Pancreas (tissue), 10 donors: ENCODE results near the gene DOCK8. TPM values are rescaled to one million over a fixed set of nuclear protein-coding genes. Genes with fewer than 3 reads are reported as not detected.

Source experiments
- ATAC-seq, 4 donors: fragments of 200-7000 bp; cut with Tn5 transposase; one replicate each; pipeline versions ENCODE4 v1.8.0 to v1.9.1; 2020; ENCODE audit warnings: mild to moderate bottlenecking in 4 of 4, moderate library complexity in 4 of 4
- DNase-seq, 6 donors: peaks; one replicate each; pipeline ENCODE4 v3.0.0-alpha.2; 2020
- FAIRE-seq: peaks from 2 replicates; lab custom pipeline; 2012; peaks lifted over from hg19 to GRCh38; lab: Jason Lieb, UNC
- H3K27ac ChIP-seq, 4 donors: fragments of 200-600 bp; sonication (generic); 1 replicate in 3 of 4; 2 replicates in 1 of 4; pipeline versions ENCODE4 v1.5.0 to v1.8.0; 2020
- H3K27me3 ChIP-seq, 4 donors: fragments of 200-600 bp; one replicate each; pipeline ENCODE4 v1.8.0; 2021
- H3K36me3 ChIP-seq, 3 donors: fragments of 200-600 bp; sonication (generic) in 1 of 3; one replicate each; pipeline versions ENCODE4 v1.5.0 to v1.8.0; 2020 to 2021
- H3K4me1 ChIP-seq, 3 donors: fragments of 200-600 bp; one replicate each; pipeline ENCODE4 v1.8.0; 2021
- H3K4me3 ChIP-seq, 4 donors: fragments of 200-600 bp; sonication (generic) in 2 of 4; one replicate each; pipeline versions ENCODE4 v1.5.0 to v1.8.0; 2020 to 2021
- H3K9me3 ChIP-seq, 4 donors: fragments of 200-600 bp; one replicate each; pipeline ENCODE4 v1.8.0; 2021
- CTCF ChIP-seq, 4 donors: fragments of 200-600 bp; sonication (generic) in 3 of 4; IDR thresholded peaks; one replicate each; pipeline versions ENCODE4 v1.5.0 to v1.8.0; 2021; ENCODE audit warnings: antibody characterized with exemption in 4 of 4
- WGBS, 2 donors: extraction: QIAGEN DNeasy Blood & Tissue Kit; methylation state at CpG; one replicate each; pipeline ENCODE4 v1.1.7; 2013; 5-methylcytosine and 5-hydroxymethylcytosine counted together
- intact Hi-C, 3 donors: fragments of 100-400 bp; cut with DNase I; formaldehyde crosslinking; loops; one replicate each; pipeline versions ENCODE4 v1.11.1 to v1.14.2; 2022
- polyA plus RNA-seq, 2 donors: library from polyadenylated mRNA; stranded (reverse); fragments of 200-250 nt; gene quantifications; one replicate each; pipeline ENCODE4 v1.2.3, GENCODE V29; 2013
- total RNA-seq, 6 donors: library from RNA; stranded (reverse); fragmentation: NEBNext Ultra II Directional in 4 of 6; extraction: Animal tissue kit (Norgen Biotek cat#: 25700) in 4 of 6; gene quantifications; one replicate each; pipeline versions ENCODE4 v1.2.1 to v1.2.4, GENCODE V29; 2021 to 2023
- donor health status: healthy with polysubstance abuse.
- donor health status: DM: no; HTN: no; CAD: no; lungs with moderate emphysema.
- donor health status: DM: no; HTN: no; CAD: no.
- donor health status: control.
- donor health status: control.
- donor health status: Bipolar disorder and iron deficiency.
- donor health status: DM: yes; HTN: yes; CAD: no.
- donor health status: DM: no; HTN: no; CAD: no.
- donor health status: DM: no; HTN: no; CAD: no.
- donor health status: DM: yes; HTN: yes; CAD: no.

The DOCK8 gene
- total and polyA plus RNA-seq, 8 donors = 1.7 to 22.7 (median 6.0) TPM

GRCh38 chr9:219670-220365 lies 5.2 kb downstream of the DOCK8 start:
- H3K36me3 ChIP-seq = no peaks in the 10 kb centered on the region
- intact Hi-C loops = no loop called here
- no peaks in the 10 kb centered on the region for H3K27me3 ChIP-seq
- no peak for DNase-seq
- WGBS, 2 donors = 75 to 88% methylated on average over 7 of the region's 7 CpGs
- H3K4me1 ChIP-seq = peaks cover 0 to 46% (median 0%) of the 10 kb centered on the region in 3 donors
- no peak overlapping the region for H3K4me3 ChIP-seq
- TF ChIP-seq CTCF (IDR thresholded peaks at IDR 0.05) = no peak
- ATAC-seq = no peak
- no peak overlapping the region for H3K27ac ChIP-seq
- FAIRE-seq = no peak
- H3K9me3 ChIP-seq = no peaks in the 10 kb centered on the region

GRCh38 chr9:221989-222776 lies 7.5 kb downstream of the DOCK8 start:
- peak in 2 of 4 donors; percentile 19 to 53 for ATAC-seq
- H3K27ac ChIP-seq = no peak overlapping the region

GRCh38 chr9:223152-223551 lies 8.5 kb downstream of the DOCK8 start:
- FAIRE-seq (no peak), DNase-seq (no peak), ATAC-seq (no peak)
- Histone ChIP-seq H3K27ac (no peak overlapping the region), H3K4me3 (no peak overlapping the region), H3K4me1 (peaks cover 0 to 30% (median 0%) of the 10 kb centered on the region in 3 donors), H3K9me3 (no peaks in the 10 kb centered on the region), H3K36me3 (no peaks in the 10 kb centered on the region), H3K27me3 (no peaks in the 10 kb centered on the region)
- intact Hi-C loops = no loop called here
- 91 to 95% methylated on average over 3 of the region's 3 CpGs for WGBS, 2 donors
- no peak for TF ChIP-seq CTCF (IDR thresholded peaks at IDR 0.05)

More at GRCh38 chr9:221989-222776, 7.5 kb downstream of the DOCK8 start:
- intact Hi-C loops = no loop called here
- H3K4me3 ChIP-seq = no peak overlapping the region
- no peak for DNase-seq
- FAIRE-seq = no peak
- 75 to 77% methylated on average over 6 of the region's 6 CpGs for WGBS, 2 donors
- H3K27me3 ChIP-seq = no peaks in the 10 kb centered on the region
- H3K4me1 ChIP-seq = peaks cover 0 to 35% (median 0%) of the 10 kb centered on the region in 3 donors
- no peak for TF ChIP-seq CTCF (IDR thresholded peaks at IDR 0.05)
- no peaks in the 10 kb centered on the region for H3K36me3 ChIP-seq
- H3K9me3 ChIP-seq = no peaks in the 10 kb centered on the region

GRCh38 chr9:224026-224425 lies 9.4 kb downstream of the DOCK8 start:
- DNase-seq (no peak), ATAC-seq (no peak), FAIRE-seq (no peak)
- TF ChIP-seq CTCF (IDR thresholded peaks at IDR 0.05) = no peak
- no peaks in the 10 kb centered on the region for H3K27me3 ChIP-seq
- no peak overlapping the region for H3K27ac ChIP-seq
- H3K4me3 ChIP-seq = no peak overlapping the region
- intact Hi-C loops = no loop called here
- H3K36me3 ChIP-seq = no peaks in the 10 kb centered on the region
- peaks cover 0 to 24% (median 0%) of the 10 kb centered on the region in 3 donors for H3K4me1 ChIP-seq
- no peaks in the 10 kb centered on the region for H3K9me3 ChIP-seq
- 40 to 44% methylated on average over 5 of the region's 5 CpGs for WGBS, 2 donors
